HG03108 (cell line): ENCODE measurements around the gene ZDHHC4.

Source experiments
- ATAC-seq: cut with Tn5 transposase; IDR thresholded peaks from one replicate; pipeline ENCODE4 v1.9.1; 2021; ENCODE audit warnings: moderate library complexity; ENCODE audit not compliant: unreplicated experiment

The ZDHHC4 gene

DNA sequence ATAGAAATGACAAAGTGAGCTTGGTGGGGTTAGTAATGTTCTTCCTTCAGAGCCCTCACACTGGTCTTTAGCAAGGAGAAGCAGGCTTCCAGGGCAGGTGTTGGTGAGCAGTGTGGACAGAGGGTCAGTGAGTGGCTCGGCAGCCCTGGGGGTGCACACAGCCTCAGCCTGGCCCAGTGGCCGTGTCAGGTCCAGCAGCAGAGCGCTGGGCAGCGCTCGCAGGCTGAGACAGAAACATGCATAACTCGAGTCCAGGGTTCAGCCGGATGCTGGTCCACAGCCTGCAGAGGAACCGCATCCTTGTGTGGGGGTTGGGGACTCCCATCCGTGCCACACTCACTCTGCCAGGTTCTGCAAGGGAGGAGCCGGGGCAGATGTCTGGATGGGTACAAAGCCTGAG, 27.2 kb downstream of the ZDHHC4 start:
- ATAC-seq: no peak

DNA sequence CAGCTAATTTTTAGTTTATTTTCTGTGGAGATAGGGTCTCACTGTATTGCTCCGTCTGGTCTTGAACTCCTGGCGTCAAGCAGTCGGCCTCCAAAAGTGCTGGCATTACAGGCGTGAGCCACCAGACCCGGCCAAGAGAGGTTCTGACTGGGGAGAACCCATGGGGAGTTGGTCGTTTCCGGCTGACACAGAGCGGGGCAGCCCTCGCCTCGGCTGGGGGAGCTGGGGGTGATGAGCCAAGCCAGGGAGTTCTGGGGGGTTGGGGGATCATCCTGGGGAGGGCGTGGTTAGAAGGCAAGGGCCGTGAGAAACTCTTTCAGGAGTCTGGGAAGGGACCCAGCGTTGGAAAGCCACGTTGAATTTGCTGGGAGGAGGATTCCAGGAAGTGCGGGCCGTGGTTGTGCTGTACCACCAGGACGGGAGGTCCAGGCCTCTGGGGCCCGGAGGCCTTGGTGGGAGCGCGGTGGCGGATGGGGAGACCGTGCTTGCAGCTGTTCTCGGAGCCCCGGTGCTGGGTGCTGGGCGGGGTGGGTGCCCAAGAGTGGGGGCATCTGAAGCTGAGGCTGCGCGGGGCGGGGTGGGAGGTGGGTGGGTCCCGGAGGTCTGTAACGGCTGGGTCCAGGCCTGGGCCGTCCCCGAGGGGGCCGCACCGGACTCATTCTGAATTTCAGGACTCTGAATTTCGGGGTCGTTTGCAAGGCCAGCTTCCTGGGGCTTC, 29.8 kb downstream of the ZDHHC4 start:
- no peak for ATAC-seq

DNA sequence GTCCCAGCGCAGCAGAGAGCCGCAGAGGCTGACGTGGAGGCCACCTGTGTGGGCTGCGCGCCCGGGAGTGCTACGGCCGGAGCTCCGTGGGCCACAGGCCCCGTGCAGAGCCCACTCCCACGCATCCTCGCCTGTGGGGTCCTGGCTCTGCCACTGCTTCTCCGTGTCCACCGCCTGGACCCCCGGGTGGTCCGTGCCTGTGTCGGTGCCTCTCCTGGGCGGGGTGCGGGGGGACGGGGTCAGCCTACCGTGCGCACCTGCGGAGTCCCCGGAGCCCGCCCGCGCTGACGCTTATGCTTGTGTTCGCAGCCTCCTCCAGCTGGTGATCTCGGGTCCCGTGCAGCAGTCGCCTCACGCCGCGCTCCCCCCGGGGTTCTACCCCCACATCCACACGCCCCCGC, 30.4 kb downstream of the ZDHHC4 start:
- no peak for ATAC-seq

DNA sequence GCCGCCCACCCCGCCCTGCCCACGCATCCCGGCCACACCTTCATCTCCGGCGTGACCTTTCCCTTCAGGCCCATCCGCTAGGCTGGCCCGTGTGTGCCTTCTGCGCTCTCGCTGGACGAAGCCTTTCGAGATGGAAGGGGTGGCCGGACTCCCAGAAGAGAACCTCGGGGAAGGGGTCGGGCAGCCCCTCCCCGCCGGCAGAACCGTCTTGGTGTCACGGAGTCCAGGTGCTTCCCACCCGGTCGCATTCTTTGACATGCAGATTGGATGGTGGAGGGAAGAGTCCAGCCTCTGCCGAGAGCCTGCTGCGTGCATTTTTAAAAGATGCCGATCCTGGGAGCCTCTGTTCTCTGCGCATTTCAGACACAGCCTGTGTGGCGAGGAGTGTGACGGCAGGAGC, 30.8 kb downstream of the ZDHHC4 start:
- no peak for ATAC-seq

DNA sequence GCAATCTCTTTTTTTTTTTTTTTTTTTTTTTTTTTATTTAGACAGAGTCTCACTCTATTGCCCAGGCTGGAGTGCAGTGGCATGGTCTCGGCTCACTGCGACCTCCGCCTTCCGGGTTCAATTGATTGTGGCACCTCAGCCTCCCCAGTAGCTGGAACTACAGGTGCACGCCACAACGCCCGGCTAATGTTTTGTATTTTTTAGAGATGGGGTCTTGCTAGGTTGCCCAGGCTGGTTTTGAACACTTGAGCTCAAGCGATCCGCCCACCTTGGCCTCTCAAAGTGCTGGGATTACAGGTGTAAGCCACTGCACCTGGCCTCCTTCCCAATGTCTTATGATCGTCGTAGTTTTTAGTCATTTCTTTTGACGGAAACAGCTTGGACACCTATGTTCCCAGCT, 31.5 kb downstream of the ZDHHC4 start:
- no peak for ATAC-seq

DNA sequence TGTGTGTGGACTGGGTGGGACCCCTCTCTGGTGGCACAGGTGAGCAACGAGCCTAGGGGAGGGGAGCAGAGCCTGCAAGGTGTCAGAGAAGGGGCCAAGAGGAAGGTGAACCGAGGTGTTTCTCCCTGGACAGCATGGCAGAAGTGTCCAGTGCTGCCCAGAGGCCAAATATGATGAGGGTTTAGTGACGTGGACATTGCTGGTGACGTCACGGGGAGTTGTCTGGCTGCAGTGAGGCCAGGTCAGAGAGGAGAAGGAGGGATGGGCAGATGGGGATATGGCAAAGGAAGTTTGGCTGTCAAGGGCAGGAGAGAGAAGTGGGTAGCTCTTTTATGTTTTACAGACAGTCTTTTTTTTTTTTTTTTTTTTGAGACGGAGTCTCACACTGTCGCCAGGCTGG, 35.6 kb downstream of the ZDHHC4 start:
- no peak for ATAC-seq

DNA sequence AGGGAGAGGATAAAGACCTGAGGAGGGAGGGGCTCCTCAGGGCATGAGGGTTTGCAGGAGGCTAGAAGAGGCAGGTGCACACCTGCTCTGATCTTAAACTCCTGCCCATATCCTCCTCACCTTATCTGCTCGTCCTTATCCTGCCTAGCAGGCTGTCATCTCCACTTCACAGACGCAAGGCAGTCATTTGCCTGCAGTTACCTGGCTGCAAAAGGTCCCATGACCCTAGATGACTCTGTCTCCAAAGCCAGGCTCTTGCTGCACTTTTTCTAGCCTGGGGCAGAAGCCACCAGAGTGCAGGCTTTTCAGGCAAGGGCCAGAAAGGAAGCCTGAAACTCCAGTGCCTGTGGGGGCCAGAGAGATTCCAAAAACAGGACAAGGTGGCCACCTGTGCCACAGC, 36.5 kb downstream of the ZDHHC4 start:
- ATAC-seq: no peak

DNA sequence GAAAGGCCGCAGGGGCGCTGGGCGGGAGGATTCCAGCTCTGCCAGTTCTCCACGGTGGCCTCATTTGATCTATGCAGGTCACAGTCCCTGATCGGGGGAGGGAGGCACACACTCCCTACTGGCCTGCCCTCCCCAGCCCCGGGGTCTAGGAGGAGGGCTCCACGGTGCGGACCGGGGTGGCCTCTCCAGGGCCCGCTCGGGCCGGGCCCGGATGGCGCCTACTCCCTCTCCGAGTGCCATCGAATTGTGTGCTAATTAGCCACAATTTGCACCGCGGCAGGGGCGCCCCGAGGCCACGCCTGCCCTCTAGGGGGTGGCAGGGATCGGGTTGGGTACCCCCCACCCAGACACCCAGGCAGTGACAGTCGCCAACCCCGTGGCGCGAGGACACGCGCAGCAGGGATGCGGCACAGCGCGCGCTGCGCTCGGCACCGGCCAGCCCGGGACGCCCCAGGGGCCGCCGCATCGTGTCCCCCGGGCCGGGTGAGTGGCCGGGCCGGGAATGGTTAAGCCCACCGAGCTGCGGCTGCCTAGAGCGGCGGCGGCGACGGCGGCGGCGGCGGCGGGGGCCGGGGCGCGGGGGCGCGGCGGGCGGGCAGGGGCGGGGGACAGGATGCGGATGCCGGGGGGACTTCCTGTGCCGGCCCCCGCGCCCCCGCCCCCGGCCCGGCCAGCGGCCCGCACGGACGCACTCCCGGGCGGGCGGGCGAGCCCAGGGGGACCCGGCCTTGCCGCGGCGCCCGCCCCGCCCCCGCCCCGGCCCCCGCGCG, 37.9 kb downstream of the ZDHHC4 start, which contains the start of gene ZNF853:
ZNF853 (plus strand) TSS at position 658 of the 770 bp plus-strand sequence. CDS start 565 bp downstream, outside the sequence.
- ATAC-seq: no peak

DNA sequence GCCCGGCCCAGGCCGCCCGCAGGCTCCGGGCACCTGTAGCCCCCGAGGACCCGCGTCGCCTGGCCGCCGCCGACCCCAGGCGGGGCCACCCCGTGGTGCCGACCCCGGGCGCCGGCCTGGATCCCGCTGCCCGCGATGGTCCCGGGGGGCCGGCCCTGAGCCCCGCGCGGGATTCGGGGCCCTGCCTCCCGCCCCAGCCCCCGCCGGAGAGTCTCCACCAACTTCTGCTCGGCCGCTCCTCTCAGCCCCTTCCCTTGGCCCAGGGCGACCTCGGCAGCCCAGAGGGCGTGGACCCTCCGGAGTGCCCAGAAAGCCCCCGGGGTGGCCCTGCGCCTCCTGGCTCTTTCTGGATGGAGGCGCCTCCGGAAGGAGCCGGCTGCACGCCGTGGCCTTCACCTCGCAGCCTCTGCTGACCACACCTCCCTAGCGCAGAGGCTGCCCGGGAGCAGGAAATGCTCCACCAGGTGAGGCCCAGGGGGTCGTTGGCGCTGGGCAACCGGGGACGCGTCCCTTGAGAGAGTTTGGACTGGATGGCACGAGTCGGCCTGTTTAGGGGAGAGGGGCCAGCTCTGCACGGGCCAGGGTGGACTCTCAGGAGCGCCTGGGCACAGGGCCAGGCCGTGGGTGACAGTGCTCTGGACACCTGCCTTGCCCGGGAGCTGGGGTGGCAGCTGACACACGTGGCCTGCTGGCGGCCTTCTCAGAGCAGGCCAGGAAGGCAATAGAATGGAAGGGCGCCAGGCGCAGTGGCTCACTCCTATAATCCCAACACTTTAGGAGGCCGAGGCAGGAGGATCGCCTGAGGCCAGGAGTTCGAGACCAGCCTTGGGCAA, 38.7 kb downstream of the ZDHHC4 start:
- ATAC-seq: no peak

DNA sequence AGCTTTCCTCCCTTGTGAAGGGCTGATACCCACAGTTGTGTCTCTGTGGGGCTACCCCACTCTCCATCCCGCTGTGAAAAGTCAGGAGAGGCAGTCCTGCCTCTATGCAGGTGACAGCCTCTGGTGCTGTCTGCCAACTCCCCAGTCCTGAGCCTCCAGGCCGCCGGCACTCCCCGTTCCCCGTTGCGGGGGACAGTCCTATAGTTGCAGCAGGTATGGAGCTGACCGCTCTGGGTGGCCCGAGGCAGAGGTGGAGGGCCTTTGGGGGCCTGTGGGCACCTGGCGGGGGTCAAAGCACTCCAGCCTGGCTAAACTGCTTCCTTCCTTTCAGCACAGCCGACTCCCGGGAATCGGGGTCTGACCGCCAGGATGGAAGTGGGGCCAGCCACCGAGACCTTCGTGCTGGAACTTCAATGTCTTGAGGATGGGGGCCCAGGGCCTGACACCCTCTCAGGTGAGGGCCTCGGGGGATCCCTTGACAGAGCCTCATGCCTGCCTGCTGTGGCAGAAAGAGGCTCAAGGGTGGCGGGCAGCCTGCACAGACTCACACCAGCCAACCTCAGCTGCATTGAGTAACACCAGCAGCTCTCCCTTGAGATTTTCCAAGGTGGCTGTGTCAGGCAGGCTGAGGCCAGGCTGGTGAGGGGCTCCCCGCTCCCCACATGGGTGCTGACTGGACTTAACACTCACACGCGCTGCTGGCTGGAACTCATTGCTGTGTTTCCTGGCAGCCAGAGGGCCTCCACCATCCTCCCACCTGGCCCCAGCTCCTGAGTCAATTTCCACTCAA, 39.8 kb downstream of the ZDHHC4 start:
- no peak for ATAC-seq

DNA sequence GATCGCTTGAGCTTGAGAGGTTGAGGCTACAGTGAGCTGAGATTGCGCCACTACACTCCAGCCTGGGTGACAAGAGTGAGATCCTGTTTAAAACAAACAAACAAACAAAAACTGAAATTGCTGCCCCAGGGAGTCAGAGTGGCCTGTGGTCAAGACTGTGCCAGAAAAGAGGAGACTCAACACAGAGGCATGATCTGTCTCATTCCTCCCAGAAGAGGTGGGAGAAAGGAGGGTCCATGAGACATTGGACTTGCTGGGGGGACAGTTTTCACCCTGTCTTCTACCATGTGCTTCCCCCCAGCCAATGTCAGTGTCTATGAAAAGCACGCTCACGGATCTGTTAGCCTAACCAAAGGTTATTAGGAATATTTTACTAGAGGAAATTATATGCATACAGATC, 41.4 kb downstream of the ZDHHC4 start:
- no peak for ATAC-seq

DNA sequence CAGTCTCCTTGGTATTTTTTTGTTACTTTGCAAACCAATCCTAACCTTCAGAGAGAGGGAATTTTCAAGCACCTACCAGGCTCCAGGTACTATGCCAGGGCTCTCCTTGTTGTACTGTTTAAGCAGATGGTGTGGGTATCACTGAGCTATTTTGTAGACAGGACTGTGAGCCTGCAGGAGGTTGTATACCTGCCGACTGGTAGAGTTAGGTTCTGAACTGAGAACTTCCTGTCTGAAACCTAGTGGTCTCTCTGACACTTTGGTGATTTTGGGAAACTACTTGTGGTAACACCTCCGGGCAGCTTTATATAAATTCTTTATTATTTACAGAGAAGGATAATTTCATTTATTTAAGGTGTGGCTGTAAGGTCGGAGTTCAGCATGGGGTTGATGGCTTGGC, 42.7 kb downstream of the ZDHHC4 start:
- ATAC-seq: no peak

DNA sequence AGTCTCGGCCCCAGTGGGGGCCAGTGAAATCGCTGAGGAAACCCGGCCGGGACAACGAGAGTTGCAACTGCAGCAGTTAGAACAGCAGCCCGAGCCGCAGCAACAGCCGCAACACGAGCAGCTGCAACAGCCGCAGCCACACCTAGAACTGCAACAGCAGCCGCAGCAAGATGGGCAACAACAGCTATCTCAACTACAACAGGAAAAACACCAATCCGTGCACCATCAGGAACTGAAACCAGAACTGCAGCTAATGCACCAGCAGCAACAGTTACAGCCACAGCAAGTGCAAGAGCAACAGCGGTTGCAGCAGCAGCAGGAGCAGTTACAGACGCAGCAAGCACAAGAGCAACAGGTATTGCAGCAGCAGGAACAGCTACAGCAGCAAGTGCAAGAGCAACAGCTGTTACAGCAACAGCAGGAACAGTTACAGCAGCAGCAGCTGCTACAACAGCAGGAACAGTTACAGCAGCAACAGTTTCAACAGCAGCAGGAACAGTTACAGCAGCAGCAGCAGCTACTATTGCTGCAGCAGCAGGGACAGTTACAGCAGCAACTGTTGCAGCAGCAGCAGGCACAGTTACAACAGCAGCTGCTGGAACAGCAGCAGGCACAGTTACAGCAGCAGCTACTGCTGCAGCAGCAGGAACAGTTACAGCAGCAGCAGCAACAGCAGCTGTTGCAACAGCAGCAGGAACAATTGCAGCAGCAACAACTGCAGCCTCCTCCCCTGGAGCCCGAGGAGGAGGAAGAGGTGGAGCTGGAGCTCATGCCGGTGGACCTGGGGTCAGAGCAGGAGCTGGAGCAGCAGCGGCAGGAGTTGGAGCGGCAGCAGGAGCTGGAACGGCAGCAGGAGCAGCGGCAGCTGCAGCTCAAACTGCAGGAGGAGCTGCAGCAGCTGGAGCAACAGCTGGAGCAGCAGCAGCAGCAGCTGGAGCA, 44.2 kb downstream of the ZDHHC4 start:
- no peak for ATAC-seq

DNA sequence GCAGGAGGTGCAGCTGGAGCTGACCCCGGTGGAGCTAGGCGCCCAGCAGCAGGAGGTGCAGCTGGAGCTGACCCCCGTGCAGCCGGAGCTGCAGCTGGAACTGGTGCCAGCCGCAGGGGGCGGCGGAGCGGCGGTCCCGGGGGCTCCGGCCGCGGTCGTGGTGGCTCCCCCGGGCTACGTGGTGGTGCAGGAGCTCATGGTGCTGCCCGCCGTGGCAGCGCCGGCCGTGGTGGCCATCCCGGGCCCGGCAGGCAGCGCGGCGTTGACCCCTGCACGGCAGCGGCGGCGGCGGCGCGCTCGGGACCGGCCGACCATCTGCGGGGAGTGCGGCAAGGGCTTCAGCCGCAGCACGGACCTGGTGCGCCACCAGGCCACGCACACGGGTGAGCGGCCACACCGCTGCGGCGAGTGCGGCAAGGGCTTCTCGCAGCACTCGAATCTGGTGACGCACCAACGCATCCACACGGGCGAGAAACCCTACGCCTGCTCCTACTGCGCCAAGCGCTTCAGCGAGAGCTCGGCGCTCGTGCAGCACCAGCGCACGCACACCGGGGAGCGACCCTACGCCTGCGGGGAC, 45.0 kb downstream of the ZDHHC4 start:
- ATAC-seq: no peak

DNA sequence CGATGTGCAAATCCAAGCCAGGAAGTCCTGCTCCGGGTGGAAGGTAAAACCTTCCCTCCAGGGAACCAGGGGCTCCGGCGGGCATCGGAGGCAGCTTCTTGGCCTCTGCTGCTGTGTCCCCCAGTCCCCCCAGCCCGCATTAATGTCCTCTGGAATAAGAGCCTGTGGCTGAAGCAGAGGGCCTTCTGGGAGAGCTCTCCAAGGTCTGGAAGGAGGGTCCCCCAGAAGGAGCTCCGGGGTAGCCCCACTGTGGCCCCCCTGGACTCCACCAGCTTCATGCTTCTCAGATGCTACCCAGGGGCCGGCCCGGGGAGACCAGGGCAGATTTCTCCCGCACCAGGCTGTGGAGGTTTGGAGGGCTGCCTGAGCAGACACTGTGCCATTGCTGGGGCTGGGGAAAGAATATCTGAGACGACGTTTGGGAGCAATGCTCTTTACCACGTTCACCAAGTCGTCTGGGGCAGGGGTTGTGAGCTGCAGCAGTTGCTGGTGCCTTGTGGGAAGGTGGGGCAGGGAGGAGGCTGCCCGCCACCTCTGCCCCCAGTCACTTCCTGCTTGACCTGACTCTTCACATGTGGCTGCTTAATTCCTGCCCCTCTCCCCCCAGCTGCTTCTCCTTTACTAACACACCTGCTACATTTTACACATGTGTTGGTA, 46.5 kb downstream of the ZDHHC4 start:
- ATAC-seq: no peak

DNA sequence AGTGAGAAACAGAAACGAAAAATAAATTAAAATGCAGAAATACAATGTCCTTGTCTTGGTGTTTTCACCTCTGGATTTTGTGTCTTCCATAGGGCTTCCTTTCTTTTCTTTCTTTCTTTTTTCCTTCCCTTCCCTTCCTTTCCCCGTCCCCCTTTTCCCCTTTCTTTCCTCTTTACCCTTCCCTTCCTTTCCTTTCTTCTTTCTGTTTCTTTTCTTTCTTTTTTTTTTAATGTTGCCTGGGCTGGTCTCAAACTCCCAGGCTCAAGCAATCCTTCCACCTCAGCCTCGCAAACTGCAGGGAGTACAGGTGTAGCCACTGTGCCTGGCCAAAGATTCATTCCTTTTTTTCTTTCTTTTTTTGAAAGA, 47.0 kb downstream of the ZDHHC4 start:
- ATAC-seq: no peak

DNA sequence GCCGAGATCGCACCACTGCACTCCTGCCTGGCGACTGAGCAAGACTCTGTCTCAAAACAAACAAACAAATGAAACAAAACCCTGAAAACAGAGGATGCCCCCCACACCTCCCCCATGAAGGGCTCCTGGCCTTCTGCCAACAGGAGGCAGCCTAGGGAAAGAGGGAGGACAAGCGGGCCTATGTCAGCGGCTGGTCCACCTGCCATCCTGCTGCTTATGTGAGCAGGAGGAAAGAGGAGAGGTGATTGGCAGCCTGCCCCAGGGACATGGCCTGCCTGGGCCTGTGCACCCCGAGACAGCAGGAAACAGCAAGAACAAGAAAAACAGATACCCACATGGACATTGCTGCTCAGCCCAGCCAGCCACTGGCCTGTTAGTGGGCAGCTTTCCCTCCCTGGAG, 50.8 kb downstream of the ZDHHC4 start:
- ATAC-seq: no peak

DNA sequence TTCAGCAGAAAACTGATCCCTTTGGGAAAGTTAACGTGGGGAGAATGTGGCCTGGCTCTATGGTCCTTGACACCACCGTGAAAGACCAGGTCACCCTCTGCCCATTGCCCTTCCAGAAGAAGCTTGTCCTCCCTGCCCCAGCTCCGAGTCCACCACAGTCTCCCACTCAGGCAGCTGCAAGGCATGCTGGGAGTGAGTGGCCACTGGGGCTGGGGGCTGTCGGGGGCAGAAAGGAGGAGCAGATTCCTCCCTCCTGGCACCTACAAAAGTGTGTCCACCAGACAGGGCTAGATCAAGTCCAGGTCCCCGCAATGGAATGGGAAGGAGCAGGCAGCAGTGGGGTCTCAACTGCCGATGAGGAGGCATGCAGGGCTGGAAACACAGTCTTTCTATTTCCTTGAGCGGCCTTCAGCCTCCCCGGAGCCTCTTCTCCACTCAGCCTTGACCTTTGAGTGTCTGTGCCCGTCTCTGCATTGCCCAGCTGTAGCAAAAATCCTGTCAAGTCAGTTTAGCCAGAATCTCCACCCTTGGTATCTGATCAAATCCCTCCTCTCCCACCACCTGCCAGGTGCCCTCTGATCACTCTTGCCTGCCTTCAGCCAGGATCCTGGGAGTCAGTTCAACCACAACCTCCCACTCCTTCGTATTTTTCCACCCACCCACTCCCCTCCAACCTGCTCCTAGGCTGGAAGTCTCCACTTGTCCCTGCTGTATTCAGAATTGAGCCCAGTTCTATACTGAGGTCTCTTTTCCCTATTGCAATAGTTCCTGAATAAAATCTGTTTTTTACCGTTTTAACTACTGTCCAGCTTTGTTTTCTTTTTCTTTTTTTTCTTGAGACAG, 53.0 kb downstream of the ZDHHC4 start:
- ATAC-seq: no peak
